ENCODE results near the gene SLC12A1.
A peak's percentile ranks its signal among the peaks of the same experiment; 100 is the strongest.

Gene SLC12A1

GRCh38 chr15:48242535-48242934 is 36.4 kb downstream of the SLC12A1 start:
- no peak for DNase-seq (ENCODE audit: low spot score)

- DNase-seq (ENCODE audit: low spot score) = no peak
These were observed 38.8 kb downstream of the SLC12A1 start for GRCh38 chr15:48244921-48245320.

GRCh38 chr15:48248414-48248813 is 42.3 kb downstream of the SLC12A1 start:
- DNase-seq (ENCODE audit: low spot score) = no peak

- DNase-seq (ENCODE audit: low spot score) = peak; percentile 22
These were observed 44.6 kb downstream of the SLC12A1 start for GRCh38 chr15:48250640-48251076.

GRCh38 chr15:48253172-48253571 is 47.1 kb downstream of the SLC12A1 start:
- no peak for DNase-seq (ENCODE audit: low spot score)

GRCh38 chr15:48265135-48265534 is 59.0 kb downstream of the SLC12A1 start:
- DNase-seq (ENCODE audit: low spot score) = no peak

GRCh38 chr15:48266024-48266689 is 60.1 kb downstream of the SLC12A1 start:
- no peak for DNase-seq (ENCODE audit: low spot score)

- no peak for DNase-seq (ENCODE audit: low spot score)
These were observed 61.7 kb downstream of the SLC12A1 start for GRCh38 chr15:48267766-48268165.

- DNase-seq (ENCODE audit: low spot score) = no peak
These were observed 66.9 kb downstream of the SLC12A1 start for GRCh38 chr15:48273049-48273448.

GRCh38 chr15:48278666-48279065 is 72.6 kb downstream of the SLC12A1 start:
- no peak for DNase-seq (ENCODE audit: low spot score)

GRCh38 chr15:48279608-48280007 is 73.5 kb downstream of the SLC12A1 start:
- DNase-seq (ENCODE audit: low spot score) = no peak

GRCh38 chr15:48281674-48282073 is 75.6 kb downstream of the SLC12A1 start:
- no peak for DNase-seq (ENCODE audit: low spot score)

GRCh38 chr15:48282216-48282615 is 76.1 kb downstream of the SLC12A1 start:
- DNase-seq (ENCODE audit: low spot score) = no peak

- no peak for DNase-seq (ENCODE audit: low spot score)
These were observed 77.5 kb downstream of the SLC12A1 start for GRCh38 chr15:48283396-48284145.

- peak; percentile 64 for DNase-seq (ENCODE audit: low spot score)
These were observed 79.5 kb downstream of the SLC12A1 start for GRCh38 chr15:48285329-48286214.

GRCh38 chr15:48289628-48290027 is 83.5 kb downstream of the SLC12A1 start:
- DNase-seq (ENCODE audit: low spot score) = no peak

GRCh38 chr15:48292458-48292857 is 86.4 kb downstream of the SLC12A1 start:
- no peak for DNase-seq (ENCODE audit: low spot score)

GRCh38 chr15:48297668-48298067 is 91.6 kb downstream of the SLC12A1 start:
- no peak for DNase-seq (ENCODE audit: low spot score)

GRCh38 chr15:48298914-48299313 is 92.8 kb downstream of the SLC12A1 start:
- DNase-seq (ENCODE audit: low spot score) = no peak

GRCh38 chr15:48300038-48300437 is 93.9 kb downstream of the SLC12A1 start:
- DNase-seq (ENCODE audit: low spot score) = no peak

GRCh38 chr15:48304398-48304797 is 98.3 kb downstream of the SLC12A1 start:
- no peak for DNase-seq (ENCODE audit: low spot score)

GRCh38 chr15:48306639-48307038 is 100.5 kb downstream of the SLC12A1 start:
- DNase-seq (ENCODE audit: low spot score) = no peak

GRCh38 chr15:48307586-48307985 is 101.5 kb downstream of the SLC12A1 start:
- no peak for DNase-seq (ENCODE audit: low spot score)

All from germinal center (tissue), 1 donor.